Activated T-cell treated with anti-CD3 and anti-CD28 coated beads for 1 hour (primary cell): ENCODE results near the gene PKLR.

Experiments
- DNase-seq: peaks from one replicate; pipeline ENCODE4 v3.0.0-alpha.2; 2020; ENCODE audit warnings: low read depth

PKLR gene

DNA sequence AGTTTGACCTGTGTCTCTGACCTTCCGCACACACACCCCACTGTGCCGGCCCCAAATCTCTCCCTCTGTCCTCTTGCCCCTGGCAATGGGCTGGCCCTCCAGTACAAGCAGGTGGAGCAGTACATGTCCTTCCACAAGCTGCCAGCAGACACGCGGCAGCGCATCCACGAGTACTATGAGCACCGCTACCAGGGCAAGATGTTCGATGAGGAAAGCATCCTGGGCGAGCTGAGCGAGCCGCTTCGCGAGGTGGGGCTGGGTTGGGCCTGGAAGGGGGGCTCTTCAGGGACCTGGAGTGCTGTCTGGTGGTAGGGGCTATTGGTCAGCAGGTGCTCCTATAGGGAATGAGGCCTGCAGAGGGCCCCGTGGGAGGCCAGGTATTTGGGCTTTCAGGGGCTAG is 16.2 kb downstream of the PKLR start:
- DNase-seq: no peak

DNA sequence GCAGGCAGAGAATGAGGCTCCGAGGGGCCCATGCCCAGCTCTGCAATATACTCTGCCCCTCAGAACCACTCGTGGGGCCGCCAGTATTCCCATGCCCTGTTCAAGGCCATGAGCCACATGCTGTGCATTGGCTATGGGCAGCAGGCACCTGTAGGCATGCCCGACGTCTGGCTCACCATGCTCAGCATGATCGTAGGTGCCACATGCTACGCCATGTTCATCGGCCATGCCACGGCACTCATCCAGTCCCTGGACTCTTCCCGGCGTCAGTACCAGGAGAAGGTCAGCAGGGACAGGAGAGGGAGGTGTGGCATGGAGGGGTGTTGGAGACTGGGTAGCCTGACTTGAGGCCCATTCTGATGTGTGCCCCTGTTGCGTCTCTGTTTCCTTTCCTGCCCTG is 16.8 kb downstream of the PKLR start:
- no peak for DNase-seq

DNA sequence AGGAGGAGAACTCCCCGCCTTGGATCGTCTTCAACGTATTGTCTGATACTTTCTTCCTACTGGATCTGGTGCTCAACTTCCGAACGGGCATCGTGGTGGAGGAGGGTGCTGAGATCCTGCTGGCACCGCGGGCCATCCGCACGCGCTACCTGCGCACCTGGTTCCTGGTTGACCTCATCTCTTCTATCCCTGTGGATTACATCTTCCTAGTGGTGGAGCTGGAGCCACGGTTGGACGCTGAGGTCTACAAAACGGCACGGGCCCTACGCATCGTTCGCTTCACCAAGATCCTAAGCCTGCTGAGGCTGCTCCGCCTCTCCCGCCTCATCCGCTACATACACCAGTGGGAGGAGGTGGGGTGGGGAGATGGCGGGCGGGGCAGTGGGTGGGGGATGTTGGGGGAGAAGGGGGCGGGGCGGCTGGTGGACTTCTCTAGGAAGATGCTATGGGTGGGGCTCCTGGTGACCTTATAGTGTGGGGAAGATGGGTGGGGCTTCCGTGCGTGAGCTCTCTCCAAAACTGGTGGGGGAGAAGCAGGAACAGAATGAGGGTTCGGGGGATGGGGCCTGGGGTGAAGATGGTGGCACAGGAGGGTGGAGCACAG is 18.6 kb downstream of the PKLR start:
- no peak for DNase-seq

DNA sequence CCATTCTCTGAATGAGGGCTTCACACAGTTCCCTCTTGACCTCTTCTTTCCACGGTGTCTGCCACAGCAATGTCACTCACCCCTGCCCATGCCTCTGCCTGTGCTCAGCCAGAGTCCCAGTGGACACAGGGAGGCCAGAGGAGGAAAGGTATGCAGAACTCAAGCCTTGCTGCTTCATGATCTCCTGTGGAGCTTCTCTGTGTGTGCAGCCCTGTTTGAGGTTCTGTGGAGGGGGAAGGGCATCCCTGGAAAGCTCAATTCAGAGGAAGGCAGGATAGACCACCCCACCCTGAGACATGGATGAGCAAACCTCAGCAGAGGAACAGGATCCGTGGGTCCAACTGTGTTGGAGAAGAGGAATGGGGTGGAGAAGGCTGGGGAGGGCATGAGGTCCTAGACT is 22.0 kb downstream of the PKLR start:
- no peak for DNase-seq

DNA sequence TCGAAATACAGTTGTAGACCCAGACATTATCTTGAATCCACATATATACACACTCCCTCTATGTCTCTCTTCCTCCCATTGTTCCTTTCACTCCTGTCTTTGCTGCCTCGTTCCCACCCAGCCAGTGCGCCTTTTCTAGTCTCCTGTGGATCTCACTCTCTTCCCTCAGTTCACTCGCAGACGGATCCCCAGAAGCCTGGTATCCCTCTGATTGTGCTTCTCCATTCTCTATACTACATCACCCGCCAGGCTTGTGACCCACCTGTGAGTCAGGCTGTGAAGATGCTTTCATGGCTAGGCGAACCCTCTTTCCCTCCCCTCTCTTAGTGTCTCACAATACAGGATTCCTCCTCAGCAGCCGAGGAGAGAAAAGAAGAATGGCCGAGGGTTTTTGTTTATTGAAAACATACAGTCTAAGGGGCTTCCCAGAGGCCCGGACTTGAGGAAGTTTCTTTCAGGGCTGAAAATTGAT is 22.5 kb downstream of the PKLR start:
- no peak for DNase-seq

DNA sequence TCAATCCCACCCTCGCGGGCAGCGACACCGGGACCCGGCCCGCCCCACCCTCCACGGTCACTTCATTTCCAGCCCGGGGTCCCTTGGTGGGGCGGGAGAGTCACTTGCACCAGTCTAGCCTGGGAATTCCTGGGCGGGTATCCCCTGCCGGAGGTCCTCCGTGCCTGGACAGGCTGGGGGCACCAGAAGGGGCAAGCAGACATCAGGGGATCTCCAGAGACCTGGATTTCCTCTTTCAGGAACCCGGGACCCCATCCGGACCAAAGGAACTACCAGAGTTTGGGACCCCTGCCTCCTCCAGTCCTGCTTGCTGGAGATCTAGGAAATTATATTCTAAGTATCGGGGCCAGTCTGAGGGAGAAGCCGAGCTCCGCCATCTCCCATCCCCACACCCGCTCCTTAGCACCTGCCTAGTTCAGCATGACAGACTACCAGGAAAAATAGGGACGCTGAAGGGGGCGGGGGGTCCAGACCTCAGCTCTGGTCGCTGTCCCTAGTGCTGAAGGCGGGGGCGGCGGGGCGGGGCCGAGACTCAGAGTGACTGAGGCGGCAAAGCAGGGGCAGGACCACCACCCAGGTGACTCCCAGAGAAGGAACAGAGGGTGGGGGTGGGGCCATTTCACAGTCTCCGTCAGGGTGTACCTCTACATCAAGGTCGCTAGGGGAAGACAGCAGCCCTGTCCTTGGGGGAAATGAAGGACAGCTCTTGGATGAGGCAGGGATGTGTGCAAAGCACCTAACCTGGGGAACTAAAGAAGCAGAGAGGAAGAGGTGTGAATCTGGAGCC is 23.1 kb downstream of the PKLR start:
- DNase-seq: peak; percentile 66

DNA sequence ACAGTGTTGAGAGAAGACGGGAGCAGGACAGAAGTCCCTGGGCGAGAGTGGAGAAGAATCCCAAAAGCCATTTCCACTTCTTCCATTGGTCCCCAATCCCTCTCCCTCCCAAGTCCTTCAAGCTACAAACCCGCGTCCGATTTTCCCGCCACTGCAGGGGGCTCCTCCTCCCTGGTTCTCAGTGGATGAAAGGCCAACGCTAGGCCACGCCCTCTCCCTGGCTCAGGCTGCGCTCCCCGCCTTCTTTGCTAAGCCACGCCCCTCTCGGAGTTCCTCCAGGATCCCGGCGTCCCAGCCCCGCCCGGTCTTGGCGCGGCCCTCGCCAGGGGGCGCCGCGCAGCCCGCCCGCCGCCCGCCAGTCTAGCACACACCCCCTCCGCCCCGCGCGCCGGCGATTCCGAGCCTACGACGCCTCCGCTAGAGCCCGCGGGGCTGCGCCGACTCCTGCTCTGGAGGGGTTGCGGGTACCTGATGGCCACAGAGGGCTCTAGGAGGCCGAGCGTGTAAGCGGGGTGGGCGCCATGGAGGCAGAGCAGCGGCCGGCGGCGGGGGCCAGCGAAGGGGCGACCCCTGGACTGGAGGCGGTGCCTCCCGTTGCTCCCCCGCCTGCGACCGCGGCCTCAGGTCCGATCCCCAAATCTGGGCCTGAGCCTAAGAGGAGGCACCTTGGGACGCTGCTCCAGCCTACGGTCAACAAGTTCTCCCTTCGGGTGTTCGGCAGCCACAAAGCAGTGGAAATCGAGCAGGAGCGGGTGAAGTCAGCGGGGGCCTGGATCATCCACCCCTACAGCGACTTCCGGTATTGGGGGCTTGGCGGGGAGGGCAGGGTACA is 24.0 kb downstream of the PKLR start, which contains the start of gene HCN3:
HCN3 (plus strand) TSS at position 394 of the 832 bp plus-strand sequence; CDS start at position 522, 128 bp downstream.
- DNase-seq: peak; percentile 83

DNA sequence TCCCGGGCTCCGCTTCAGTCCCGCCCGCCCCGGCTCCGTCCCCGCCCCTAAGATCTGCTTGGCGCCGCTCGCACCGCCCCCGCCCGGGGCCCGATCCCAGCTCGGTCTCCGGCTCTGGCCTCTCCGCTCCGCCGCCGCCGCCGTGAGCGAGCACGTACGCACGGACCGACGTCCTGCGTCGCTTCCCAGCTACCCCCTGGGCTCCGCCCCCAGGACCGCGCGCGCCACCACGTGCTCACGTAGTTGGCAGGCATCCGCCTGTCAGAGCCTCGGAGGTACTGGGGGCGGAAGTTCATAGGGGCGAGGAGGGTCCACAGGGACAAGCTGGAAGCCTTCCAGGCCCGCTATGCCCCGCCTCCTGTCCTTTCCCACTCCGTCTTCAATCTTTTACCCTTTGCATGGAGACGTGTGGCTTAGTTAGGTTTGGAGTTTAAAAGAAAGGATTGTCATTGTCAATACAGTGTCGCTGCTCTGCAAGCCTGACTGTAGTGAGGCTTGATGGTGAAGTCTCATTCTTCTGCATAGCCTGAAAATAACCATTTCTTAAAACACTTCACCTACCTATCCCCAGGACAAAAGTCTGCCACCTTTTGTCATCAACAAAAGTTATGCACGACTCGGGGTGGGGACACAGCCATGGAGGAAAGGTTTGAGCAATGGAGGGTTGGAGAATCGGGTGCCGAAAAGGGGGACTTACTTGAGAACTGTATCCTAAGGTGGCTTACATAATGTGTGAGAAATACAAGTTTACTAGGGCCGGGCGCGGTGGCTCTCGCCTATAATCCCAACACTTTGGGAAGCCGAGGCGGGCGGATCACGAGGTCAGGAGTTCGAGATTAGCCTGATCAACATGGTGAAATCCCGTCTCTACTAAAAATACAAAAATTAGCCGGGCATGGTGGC is 27.6 kb downstream of the PKLR start, which contains the start of gene CLK2:
CLK2 (minus strand) TSS at position 162 of the 903 bp plus-strand sequence. CDS start 2,527 bp downstream, outside the sequence.
- peak; percentile 90 for DNase-seq

DNA sequence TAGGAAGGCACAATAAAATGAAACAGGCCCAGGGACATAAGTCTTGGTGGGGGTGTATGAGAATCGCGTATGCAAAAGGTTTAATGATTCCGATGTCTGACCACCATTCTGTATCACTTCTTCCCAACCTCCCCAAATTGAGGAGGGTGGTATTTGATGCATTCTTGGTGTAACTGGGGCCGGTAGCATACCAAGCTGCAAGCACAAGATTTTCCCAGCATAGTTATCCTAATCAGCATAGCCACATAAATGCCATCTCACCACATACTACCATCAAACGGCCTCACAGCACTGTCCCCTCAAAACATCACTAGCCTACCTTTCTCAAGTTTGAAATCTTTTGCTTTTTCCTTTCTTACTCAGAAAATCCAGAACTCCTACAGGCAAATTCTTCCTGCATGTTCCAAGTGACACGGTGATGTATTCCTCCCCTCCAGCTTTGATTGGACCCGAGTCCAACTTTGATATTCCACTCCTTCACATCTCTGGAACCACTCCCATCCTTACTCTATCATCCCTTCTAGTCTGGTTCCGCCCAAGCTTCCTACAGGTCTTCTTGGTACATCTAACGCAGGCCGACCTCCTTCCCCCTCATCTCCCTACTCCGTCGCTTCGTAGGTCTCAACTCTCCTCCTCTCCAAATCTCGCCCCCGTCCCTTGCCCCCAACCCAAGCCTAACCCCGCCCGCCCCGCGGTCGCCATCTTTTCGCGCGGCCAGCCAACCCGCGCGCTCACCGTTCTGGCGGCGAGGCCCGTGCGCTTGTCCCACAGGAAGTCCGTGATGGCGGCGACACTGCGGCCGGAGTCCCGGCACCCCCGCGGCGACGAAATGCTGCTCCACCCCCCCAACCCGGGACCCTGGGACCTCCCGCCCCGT is 28.5 kb downstream of the PKLR start:
- DNase-seq: no peak

DNA sequence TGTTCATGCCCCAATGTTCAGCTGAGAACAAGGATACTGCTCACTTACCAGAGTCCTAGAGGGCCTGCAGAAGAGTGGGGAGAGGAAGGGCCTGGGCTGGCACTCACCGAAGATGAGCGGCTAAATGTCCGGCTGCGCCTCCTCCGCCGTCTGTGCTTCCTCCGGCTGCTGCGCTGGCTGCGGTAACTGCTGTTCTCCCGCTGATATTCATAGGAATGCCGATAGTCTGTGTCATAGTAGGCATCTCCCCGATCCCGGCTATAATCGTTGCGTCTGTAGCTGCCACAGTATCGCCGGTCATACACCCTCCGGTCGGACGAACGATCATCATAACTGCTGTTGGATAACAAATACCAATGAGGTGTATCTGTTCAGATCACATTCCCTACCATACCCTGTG is 31.9 kb downstream of the PKLR start:
- no peak for DNase-seq

DNA sequence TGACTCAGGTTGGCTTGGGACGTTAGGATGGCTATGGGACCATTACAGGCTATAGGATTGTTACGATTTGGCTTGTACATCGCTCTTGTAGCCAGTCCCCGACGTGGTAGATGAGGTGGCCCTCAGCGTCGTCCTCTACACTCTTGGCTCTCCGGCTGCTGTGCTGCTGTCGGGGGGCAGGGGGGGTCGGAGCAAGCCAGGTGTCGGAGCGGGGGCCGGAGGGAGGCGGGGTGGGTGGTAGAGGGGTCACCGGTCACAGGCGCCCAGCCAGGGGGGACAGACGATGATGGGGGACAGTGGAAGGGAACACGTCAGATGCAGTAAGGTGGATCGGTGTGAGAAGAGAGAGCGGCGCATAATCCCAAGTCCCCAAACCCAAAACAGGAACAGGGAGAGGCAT is 32.6 kb downstream of the PKLR start:
- DNase-seq: no peak

DNA sequence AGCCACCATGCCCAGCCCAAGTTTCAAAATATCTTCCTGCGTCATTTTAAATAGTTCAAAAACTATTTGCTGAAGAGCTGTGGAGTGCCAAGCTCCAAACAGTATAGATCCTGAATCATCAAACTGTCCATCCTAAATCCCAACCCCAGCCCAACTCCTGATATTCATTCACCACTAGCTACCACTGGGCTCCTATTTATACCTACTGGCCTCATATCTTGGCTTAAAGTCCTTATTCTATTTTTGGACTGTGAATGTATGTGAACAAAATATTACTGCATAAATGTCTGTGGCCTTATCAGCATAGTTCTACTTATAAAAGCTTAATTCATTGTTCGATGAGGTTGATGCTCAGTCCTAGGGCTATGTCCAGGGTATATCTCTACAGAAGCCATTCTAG is 33.9 kb downstream of the PKLR start:
- DNase-seq: no peak

DNA sequence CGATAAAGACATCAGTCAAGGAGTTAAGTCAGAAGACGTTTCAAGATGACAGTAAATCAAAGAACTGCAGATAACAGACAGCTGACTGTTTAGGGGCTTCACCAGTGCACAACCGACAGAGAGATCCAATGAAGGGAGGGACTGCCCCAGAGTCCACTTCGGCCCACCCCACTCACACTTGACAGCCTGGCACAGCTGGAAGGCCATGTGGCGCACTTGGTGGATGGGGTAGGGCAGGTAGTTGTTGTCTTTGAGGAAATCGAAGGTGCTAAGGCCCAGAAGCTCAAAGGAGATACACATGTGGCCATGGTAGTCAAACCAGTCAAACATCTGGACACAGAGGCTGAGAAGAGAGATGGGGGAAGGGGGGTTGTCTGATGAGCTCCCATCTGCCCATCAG is 34.7 kb downstream of the PKLR start:
- no peak for DNase-seq

DNA sequence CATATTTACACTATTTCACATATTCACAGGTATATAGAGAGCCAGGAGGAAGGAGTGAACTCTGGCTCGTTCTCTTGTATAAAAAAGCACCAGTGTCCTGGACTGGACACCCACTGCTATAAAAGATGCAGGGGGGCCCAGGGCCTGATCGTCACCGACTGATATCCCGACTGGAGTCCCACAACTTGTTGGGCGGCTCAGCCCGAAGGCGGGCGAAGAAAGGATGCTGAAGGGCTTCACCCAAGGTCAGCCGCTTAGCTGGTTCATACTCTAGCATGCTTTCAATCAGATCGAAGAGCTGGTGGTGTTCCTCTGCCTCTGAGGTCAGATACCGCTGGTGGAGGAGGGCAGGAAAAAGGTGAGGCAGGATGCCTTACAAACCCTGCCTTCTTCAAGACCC is 38.2 kb downstream of the PKLR start:
- DNase-seq: no peak

DNA sequence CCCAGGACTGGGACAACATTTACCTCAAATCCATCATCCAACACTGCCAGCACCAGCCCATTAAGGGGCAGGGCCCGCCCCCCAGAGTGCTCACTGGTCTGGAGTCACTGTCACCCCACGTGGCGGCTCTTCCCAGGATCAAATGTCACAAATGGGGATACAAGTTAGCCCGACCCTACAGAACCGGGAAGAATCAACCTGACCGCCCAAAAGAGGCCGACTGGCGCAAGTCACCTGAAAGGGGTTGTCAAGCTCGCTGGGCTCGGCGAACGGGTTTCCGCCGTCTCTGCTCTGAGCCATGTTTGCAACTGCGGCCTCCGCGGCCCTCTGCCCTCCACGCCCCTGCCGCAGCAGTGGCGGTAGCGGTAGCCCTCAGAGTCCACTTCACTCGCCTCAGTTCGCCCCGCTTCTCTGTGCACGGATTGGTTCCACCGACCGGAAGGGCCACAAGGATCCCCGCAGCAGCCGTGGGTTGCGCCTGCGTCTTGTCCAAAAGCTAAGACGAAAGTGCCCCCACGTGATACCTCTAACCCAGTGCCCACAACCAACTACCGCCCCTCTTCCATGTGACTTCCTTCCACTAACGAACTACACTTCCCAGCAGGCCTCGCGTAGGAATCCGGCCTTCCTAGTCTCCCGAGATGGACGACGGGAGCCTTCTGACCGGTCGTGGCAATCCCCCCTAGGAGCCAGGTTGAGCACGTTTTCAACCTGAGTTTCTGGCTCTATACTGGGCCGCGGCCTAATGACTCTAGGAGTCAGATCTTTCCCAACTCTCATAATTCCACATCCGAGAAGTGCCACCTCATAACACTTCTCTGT is 39.2 kb downstream of the PKLR start, which contains the start of gene SCAMP3:
SCAMP3 (minus strand) TSS at position 509 of the 822 bp plus-strand sequence; CDS start at position 300, 209 bp downstream.
- peak; percentile 77 for DNase-seq

DNA sequence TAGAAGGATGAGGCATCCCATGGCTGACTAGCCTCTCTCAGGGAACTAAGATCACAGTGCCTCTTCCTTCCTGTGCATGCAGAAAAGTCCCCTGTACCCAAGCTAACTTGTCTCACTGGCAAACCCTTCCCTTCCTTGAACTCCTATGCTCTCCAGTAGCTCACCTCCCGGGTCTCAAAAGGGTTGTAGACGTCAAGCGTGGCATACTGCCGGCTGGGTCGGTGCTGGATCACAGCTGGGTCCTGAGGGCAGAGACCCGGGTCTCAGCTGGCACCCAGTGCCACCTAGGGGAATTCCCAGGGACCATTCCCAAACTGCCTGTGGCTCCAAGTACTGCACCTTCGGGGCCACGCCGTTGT is 39.8 kb downstream of the PKLR start:
- no peak for DNase-seq

DNA sequence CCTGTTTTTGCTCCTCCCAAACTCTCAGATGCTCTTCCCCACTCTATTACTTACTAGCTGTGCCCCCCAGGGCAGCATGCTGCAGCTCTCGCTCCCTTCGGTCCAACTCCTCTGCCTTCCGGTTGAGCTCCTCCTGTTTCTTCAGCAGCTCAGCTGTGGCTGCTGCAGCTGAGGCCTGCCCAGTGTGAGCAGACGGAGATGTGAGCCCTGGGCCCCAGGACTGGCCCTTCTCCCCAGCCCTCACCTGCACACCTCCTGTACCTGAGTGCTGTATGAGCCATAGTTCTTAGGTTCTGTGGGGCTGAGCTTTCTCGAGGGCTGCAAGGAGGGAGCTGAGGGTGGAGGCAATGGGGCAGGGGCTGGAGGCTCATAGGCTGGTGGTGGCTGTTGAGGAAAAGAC is 41.0 kb downstream of the PKLR start:
- no peak for DNase-seq

DNA sequence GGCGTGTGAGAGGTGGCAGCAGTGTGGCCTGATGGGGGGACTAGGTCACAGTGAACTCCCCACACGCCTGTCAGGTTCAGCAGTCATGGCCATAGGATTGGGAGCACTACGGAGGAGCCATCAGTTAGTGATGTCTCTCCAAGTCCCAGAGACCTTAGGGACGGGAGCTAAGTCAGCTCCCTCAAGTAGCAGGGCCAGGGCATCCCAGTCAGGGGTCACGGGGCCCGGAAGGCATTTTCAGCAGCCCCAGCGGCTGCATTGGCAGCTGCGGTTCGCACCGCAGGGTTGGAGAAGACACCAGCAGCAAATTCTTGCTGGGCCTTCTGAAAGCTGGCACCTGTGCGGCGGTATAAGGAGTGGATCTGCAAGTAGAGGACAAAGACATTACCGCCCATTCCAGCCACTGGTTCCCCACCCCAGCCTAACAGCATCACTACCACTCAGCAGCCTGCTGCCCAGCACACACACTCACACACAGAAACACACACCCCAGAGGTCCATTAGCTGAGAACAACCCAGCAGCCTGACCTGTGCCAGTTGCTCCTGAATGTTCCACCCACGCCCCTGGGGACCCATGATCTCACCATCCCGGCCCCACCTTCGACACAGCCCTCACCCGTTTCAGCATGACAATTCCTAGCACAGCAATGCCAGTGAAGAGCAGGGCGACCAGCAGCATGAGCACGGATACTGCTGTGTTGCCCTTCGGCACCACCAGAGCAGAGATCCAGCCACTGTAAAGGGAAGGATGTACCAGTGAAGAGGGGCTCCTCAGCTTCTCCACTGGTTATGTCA is 45.0 kb downstream of the PKLR start:
- no peak for DNase-seq
